ENCODE data around the gene DNAJB8.

DNAJB8 gene

GRCh38 chr3:128473737-128474136 is 7.0 kb upstream of the DNAJB8 start:
- no peak for DNase-seq (ENCODE audit: low read depth)
- no peak overlapping the region for H3K4me3 ChIP-seq (ENCODE audit: control insufficient read depth, low read depth, low read length)
- TF ChIP-seq CTCF (conservative IDR thresholded peaks at IDR 0.05; ENCODE audit: control insufficient read depth, insufficient read depth, low read depth, low read length): no peak

- TF ChIP-seq CTCF (conservative IDR thresholded peaks at IDR 0.05; ENCODE audit: control insufficient read depth, insufficient read depth, low read depth, low read length): no peak
- DNase-seq (ENCODE audit: low read depth): no peak
- H3K4me3 ChIP-seq (ENCODE audit: control insufficient read depth, low read depth, low read length): no peak overlapping the region
Observed at GRCh38 chr3:128473180-128473519, 6.5 kb upstream of the DNAJB8 start.

- no peak for TF ChIP-seq CTCF (conservative IDR thresholded peaks at IDR 0.05; ENCODE audit: control insufficient read depth, insufficient read depth, low read depth, low read length)
Observed at GRCh38 chr3:128472449-128473179, 5.9 kb upstream of the DNAJB8 start.

GRCh38 chr3:128471720-128472119 is 5.0 kb upstream of the DNAJB8 start:
- no peak for DNase-seq (ENCODE audit: low read depth)
- TF ChIP-seq CTCF (conservative IDR thresholded peaks at IDR 0.05; ENCODE audit: control insufficient read depth, insufficient read depth, low read depth, low read length): no peak
- H3K4me3 ChIP-seq (ENCODE audit: control insufficient read depth, low read depth, low read length): no peak overlapping the region

More at GRCh38 chr3:128472449-128473179, 5.9 kb upstream of the DNAJB8 start:
- DNase-seq (ENCODE audit: low read depth): no peak
- H3K4me3 ChIP-seq (ENCODE audit: control insufficient read depth, low read depth, low read length): no peak overlapping the region

- H3K4me3 ChIP-seq (ENCODE audit: control insufficient read depth, low read depth, low read length): no peak overlapping the region
- no peak for TF ChIP-seq CTCF (conservative IDR thresholded peaks at IDR 0.05; ENCODE audit: control insufficient read depth, insufficient read depth, low read depth, low read length)
- no peak for DNase-seq (ENCODE audit: low read depth)
Observed at GRCh38 chr3:128471110-128471509, 4.4 kb upstream of the DNAJB8 start.

- TF ChIP-seq CTCF (conservative IDR thresholded peaks at IDR 0.05; ENCODE audit: control insufficient read depth, insufficient read depth, low read depth, low read length): no peak
- DNase-seq (ENCODE audit: low read depth): no peak
- no peak overlapping the region for H3K4me3 ChIP-seq (ENCODE audit: control insufficient read depth, low read depth, low read length)
Observed at GRCh38 chr3:128470134-128470899, 3.6 kb upstream of the DNAJB8 start.

Data from fibroblast of mammary gland (primary cell).